ENCODE results near the gene SPIRE1.

DNA sequence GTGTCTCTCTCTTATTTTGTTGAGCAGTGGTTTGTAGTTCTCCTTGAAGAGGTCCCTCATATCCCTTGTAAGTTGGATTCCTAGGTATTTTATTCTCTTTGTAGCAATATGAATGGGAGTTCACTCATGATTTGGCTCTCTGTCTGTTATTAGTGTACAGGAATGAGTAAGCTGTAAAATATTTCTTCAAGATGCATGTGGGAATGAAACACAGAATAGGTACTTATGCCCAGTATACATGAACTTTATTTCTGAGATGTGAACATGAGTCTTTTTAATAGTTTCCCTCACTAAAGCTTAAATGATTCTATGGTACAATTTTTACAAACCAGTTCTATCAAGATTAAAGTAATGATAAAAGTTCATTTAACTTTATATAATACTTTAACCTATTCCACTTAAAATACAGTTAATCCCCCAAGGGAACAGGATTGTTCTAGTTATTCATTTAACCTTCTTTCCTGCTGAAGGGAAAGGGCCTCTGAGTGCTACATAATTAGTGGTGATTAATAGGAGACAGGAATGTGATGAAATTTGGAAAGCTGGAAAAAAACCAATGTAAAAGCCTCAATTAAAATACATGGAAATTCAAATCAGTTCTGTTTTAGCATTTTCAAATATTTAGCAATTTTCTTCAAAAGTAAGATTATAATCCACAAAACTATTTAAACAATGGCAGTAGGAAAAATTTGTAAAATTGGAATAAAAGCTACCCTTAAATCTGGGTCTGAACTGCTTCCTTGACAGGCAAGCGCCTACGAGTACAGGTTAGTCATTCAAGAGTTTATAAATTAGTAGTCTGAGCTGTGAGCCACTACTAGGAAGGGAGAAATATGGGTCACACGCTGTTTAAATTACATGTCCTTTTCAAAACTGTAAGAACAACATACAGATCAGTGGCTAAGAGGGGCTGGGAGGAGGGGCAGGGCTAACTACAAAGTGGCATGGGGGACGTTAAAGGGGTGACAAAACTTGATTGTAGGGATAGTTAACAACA, 28.9 kb downstream of the SPIRE1 start:
- TF ChIP-seq POLR2AphosphoS5 (IDR thresholded peaks at IDR 0.05) (no peak), POLR2A (IDR thresholded peaks at IDR 0.05) (no peak)
- TF ChIP-seq, protein P1, sequence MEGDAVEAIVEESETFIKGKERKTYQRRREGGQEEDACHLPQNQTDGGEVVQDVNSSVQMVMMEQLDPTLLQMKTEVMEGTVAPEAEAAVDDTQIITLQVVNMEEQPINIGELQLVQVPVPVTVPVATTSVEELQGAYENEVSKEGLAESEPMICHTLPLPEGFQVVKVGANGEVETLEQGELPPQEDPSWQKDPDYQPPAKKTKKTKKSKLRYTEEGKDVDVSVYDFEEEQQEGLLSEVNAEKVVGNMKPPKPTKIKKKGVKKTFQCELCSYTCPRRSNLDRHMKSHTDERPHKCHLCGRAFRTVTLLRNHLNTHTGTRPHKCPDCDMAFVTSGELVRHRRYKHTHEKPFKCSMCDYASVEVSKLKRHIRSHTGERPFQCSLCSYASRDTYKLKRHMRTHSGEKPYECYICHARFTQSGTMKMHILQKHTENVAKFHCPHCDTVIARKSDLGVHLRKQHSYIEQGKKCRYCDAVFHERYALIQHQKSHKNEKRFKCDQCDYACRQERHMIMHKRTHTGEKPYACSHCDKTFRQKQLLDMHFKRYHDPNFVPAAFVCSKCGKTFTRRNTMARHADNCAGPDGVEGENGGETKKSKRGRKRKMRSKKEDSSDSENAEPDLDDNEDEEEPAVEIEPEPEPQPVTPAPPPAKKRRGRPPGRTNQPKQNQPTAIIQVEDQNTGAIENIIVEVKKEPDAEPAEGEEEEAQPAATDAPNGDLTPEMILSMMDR (IDR thresholded peaks at IDR 0.05), result no peak
